HG03175 (cell line): ENCODE results near the gene MYBPC1.
A peak's percentile ranks its signal among the peaks of the same experiment; 100 is the strongest.
"Not testable (repeated sequence)": the region's sequence is repeated elsewhere in the genome, so short reads cannot be mapped to it uniquely, and the experiment has no call there.

Source experiments
- ATAC-seq: cut with Tn5 transposase; IDR thresholded peaks from one replicate; pipeline ENCODE4 v1.9.1; 2021; ENCODE audit warnings: mild to moderate bottlenecking, moderate library complexity; ENCODE audit not compliant: unreplicated experiment

Gene MYBPC1

GRCh38 chr12:101653503-101653902 lies 58.7 kb downstream of the MYBPC1 start:
- no peak for ATAC-seq

GRCh38 chr12:101654442-101654841 lies 59.7 kb downstream of the MYBPC1 start:
- no peak for ATAC-seq

DNA sequence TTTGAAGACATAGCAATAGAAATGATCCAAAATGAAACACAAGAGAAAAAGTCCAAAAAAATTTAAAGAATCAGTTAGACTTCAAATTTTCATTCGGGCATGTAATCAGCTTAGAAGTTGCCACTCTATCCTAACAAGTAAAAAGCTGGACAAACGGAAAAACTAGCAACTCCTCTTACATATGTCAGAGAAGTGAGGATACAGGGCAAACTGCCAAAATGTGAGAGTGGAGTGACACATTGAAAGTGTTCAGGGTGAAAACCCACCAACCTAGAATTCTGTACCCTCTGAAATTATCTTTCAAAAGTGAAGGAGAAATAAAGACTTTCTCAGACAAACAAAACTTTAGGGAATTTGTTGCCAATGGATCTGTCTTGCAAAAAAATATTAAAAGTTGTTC lies 60.6 kb downstream of the MYBPC1 start:
- no peak for ATAC-seq

DNA sequence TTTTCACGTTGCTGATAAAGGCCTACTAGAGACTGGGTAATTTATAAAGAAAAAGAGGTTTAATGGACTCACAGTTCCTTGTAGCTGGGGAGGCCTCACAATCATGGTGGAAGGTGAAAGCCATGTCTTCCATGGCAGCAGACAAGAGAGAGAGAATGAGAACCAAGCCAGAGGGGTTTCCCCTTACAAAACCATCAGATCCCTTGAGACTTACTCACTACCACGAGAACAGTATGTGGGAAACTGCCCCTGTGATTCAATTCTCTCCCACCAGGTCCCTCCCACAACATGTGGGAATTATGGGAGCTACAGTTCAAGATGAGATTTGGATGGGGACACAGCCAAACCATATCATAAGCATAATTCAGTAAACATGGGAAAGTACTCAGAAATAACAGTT lies 65.9 kb downstream of the MYBPC1 start:
- ATAC-seq, result not testable (repeated sequence)

- ATAC-seq, result no peak
Measured at GRCh38 chr12:101663298-101663697, 68.5 kb downstream of the MYBPC1 start.

DNA sequence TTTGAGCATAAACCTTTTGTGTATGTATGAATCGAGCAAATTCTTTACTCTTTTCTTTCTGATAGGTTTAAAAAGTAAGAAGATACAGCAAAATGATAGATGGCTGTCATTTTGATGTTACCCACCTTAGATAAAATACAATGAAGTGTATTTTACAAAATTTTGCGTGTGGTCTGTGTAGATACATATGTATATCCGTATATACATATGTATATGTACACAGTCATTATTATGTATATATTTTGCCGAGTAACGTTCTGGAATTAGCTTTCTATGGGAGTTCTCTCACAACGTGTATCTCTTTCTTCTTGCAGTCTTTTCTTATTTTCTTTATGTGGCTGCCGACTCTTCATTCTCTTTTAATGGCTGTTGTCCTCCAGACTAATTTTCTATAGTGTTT lies 70.2 kb downstream of the MYBPC1 start:
- no peak for ATAC-seq

- ATAC-seq, result no peak
Measured at GRCh38 chr12:101666052-101666728, 71.4 kb downstream of the MYBPC1 start.

DNA sequence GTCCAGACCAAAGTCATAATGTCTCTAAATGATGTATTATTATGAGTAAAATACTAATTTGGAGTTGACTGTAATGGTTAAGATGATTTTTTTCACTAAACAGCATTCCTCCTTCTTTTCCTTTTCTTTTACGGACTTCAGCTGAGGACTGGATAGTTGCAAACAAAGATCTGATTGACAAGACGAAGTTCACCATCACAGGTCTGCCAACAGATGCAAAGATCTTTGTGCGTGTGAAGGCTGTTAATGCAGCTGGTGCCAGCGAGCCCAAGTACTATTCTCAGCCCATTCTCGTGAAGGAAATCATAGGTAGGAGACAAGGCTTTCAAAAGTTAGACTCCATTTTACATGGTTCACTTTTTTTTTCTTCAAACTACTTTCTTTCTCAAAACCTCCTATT lies 72.8 kb downstream of the MYBPC1 start:
- ATAC-seq, result no peak

GRCh38 chr12:101670007-101670671 lies 75.4 kb downstream of the MYBPC1 start:
- peak; percentile 41 for ATAC-seq

GRCh38 chr12:101671157-101671791 lies 76.5 kb downstream of the MYBPC1 start:
- peak; percentile 90 for ATAC-seq

DNA sequence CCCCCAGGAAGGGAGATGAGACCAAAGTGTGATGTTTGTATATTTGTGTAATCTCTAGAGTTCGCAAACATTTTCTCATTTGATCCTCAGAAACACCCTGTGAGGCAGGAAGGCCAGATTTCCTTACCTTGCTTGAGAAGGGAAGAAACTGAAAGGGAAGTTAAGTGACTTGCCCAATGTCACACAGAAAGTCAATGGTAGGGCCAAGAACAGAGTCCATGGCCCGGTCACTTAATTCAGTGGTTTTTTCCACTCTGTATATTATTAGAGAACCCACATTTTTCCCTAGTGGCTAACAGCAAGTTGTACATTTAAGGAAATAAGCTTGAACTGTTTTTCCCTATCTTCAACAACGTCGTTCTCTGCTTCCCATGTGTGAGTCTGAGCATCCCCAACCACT lies 77.1 kb downstream of the MYBPC1 start:
- no peak for ATAC-seq

DNA sequence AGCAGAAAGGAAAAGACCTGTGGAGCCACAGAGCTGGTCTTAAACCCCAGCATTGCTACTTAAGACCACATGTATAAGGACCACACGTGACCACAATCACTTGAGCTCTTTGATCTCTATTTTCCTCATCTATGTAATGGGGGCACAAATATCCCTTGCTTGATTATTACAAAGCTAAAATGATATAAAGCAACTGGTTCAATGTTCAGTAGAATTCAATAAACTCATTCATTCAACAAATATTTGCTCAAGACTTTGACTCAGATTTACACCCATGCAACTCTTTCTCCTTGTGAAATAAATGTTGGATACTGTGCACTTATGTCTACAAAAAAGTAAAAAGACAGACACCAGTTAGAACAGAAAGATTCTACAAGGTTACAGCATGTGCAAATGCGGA lies 80.8 kb downstream of the MYBPC1 start:
- no peak for ATAC-seq

DNA sequence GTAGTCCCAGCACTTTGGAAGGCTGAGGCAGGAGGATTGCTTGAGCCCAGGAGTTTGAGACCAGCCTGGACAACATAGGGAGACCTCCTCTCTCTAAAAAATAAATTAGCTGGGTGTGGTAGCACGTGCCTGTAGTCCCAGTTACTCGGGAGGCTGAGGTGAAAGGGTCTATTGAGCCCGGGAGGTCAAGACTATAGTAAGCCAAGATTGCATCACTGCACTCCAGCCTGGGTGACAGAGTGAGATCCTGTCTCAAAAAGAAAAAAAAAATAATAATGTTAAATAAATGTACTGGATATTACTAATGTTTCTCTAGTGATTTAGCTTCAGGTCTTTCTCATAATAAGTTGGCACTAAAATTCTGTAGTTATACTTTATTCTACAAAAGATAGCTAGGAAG lies 81.7 kb downstream of the MYBPC1 start:
- ATAC-seq, result not testable (repeated sequence)

GRCh38 chr12:101678081-101678480 lies 83.3 kb downstream of the MYBPC1 start:
- ATAC-seq, result no peak

DNA sequence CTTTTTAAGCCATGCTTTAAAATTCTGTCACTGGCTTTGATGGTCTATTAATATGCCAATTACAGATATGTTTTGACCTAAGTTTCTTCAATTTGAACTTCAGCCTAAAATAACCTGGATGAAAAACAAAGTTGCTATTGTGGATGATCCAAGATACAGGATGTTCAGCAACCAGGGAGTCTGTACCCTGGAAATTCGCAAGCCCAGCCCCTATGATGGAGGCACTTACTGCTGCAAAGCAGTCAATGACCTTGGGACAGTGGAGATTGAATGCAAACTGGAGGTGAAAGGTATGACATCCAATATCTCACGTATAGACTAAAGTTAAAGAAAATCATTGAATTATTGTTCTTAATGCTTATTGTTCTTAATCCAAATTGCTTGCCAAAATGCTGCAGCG lies 85.5 kb downstream of the MYBPC1 start:
- no peak for ATAC-seq

DNA sequence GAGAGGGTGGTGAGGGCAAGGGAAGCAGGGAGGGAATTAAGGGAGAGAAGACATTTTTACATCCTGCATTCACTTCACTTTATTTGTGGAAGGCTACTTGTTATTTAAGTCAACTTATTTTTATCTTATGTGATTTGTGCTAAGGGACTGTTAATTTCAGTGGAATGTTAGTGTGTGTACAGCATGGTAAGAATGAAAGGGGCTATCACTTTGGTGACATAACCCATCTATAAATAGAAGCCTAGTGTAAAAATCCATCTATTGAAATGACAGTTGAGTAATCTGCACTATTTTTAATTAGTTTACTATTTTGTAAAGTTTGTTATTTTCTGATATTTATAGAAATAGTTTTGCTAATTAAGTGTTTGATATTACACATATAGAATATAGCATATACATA lies 85.9 kb downstream of the MYBPC1 start:
- no peak for ATAC-seq

DNA sequence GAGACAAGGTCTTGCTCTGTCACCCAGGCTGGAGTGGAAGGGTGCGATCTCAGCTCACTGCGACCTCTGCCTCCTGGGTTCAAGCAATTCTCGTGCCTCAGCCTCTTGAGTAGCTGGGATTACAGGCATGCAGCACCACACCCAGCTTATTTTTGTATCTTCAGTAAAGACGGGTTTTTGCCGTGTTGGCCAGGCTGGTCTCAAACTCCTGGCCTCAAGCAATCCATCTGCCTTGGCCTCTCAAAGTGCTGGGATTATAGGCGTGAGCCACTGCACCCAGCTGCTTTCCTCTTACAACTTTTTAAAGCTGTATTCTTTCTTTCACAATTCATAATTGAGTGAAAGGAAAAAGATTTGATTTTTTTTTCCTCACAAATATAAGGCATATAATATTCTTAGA lies 86.9 kb downstream of the MYBPC1 start:
- not testable (repeated sequence) for ATAC-seq

DNA sequence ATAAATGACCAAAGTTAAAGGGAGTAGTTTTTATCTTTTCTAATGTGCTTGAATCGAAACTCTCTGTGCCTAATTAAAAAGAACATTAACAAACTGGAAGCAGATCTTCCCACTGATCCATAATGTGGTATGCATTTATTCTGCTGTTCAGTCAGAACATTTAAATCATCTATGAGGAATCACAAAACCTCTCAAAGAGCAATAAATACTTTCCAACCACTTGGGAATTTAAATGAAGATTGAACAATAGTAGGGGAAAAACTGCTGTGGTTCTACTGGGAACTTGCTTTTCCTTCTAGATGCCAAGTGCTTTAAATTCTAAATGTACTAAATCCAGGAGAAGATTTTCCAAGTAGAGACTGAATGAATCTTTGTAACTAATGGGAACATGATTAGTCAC lies 90.3 kb downstream of the MYBPC1 start:
- ATAC-seq, result no peak

DNA sequence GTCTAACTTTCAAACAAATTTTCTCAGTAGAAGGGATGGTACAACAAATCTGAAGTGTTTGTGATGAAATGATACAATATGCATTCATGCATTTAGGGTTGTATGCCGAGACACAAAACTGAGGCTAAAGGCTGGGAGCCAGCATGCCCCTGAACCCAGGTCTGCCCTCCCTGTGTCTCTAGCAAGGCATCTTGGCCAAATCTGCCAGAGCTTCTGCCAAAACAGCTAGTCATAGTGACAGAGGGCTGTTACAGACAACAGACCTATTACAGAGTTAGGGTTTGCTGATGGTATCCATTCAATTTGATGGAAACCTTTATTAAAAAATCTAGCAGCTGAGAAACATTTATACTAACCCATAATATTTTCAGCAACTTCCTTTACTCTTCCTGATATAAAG lies 91.4 kb downstream of the MYBPC1 start:
- ATAC-seq, result no peak

DNA sequence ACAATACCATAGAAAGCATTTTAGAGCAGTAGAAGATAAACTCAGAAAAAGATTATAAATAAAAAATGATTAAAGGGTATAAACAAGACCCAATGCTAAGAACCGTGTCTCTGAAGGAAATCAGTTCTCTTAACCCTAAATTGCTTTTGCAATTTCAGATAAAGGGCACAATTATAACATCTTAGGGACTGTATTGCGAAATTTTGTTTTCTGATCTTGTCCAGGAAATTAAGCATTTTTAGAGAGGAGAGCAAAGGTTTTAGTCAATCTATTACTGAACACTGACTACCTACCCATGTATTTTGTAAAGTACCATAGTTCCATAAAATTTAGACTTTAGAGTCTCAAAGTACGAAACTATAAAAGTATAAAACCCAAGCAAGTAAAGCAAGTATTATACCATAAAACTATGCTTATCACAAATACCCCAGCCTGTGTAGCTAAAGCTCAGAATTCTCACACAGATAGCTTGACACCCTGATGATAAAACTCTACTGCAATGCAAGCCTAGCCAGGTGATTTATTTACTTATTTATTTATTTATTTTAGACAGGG lies 95.8 kb downstream of the MYBPC1 start:
- ATAC-seq, result no peak

- no peak for ATAC-seq
Measured at GRCh38 chr12:101691503-101692096, 96.8 kb downstream of the MYBPC1 start.
